Skeletal muscle satellite cell (primary cell): Measurements from ENCODE around the gene CRTC1.

Source experiments
- H3K27me3 ChIP-seq: 2 replicates; pipeline ENCODE4 v1.7.0; 2013; ENCODE audit warnings: low read length; ENCODE audit not compliant: control insufficient read depth, insufficient read depth
- H3K36me3 ChIP-seq: 2 replicates; pipeline ENCODE4 v1.7.0; 2013; ENCODE audit warnings: mild to moderate bottlenecking, control low read depth, low read length; ENCODE audit not compliant: insufficient read depth
- H3K4me1 ChIP-seq: 2 replicates; pipeline ENCODE4 v1.7.0; 2013; ENCODE audit warnings: low read length; ENCODE audit not compliant: control insufficient read depth, insufficient read depth
- H3K4me2 ChIP-seq: 2 replicates; pipeline ENCODE4 v1.7.0; 2013; ENCODE audit warnings: mild to moderate bottlenecking, low read length
- H3K4me3 ChIP-seq: 2 replicates; pipeline ENCODE4 v1.7.0; 2013; ENCODE audit warnings: low read length
- H3K9ac ChIP-seq: 2 replicates; pipeline ENCODE4 v1.7.0; 2013; ENCODE audit warnings: mild to moderate bottlenecking, low read depth, low read length, moderate library complexity
- H3K9me3 ChIP-seq: replicated peaks from 2 replicates; pipeline ENCODE4 v1.7.0; 2013; ENCODE audit warnings: mild to moderate bottlenecking, control low read depth, low read length

CRTC1 gene

DNA sequence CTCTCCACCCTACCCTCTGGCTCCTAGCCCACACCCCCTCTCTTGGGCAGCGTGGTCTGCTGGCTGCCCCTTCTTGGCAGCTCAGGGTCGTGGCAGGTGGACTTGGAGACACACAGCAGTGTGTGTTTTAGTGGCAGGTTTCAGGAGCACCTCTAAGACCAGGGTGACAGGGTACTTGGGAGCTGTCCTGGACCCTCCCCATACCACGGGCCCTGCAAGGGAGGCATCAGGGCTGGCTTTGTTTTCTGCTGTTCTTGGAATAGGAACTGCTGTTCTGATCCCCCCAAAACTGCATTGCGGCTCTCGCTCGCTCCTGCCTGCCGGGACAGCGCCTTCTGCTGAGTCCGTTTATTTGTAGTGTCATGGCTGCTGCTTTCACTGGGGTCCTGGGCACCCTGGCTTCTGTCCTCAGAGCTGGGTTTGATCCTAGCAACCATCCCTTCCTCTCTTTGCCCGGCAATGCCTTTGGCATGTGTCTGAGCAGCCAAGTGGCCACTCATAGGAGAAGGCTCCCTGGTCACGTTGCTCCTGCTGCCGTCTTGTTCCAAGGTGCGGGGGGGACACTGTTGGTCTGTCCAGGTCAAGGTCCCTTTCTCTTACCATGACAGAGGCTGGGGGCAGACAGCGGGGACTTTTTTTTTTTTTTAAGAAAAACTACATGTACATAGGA, 95.5 kb downstream of the CRTC1 start:
- peaks cover 1% of the 10 kb centered on the region for H3K27me3 ChIP-seq
- no peak overlapping the region for H3K4me3 ChIP-seq
- H3K4me1 ChIP-seq, result peaks cover 15% of the 10 kb centered on the region
- H3K9ac ChIP-seq, result no peak overlapping the region
- H3K4me2 ChIP-seq, result no peak overlapping the region
- H3K36me3 ChIP-seq, result no peaks in the 10 kb centered on the region
- H3K9me3 ChIP-seq, result no peaks in the 10 kb centered on the region

DNA sequence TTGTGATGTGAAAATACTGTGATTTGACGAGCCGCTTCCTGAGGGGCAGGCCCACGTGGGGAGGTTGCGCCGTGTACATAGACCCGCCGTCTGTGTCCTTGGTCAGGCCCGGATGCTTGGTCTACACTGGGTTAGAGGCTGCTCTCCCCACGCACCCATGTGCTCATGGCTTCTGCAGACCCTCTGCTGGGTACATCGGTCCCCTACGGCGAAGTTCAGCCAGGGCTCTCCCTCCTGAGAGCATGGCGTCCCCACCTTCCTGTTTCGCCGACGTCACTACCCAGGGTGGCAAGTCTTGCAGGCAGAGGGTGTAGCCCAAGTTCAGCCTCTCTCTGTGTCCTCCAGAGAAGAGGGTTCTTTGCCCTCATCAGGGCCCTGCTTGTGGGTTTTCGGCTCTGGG, 96.6 kb downstream of the CRTC1 start:
- Histone ChIP-seq H3K4me1 (peaks cover 18% of the 10 kb centered on the region), H3K36me3 (no peaks in the 10 kb centered on the region), H3K27me3 (peaks cover 11% of the 10 kb centered on the region), H3K9ac (no peak overlapping the region), H3K4me3 (no peak overlapping the region), H3K4me2 (no peak overlapping the region), H3K9me3 (no peaks in the 10 kb centered on the region)

DNA sequence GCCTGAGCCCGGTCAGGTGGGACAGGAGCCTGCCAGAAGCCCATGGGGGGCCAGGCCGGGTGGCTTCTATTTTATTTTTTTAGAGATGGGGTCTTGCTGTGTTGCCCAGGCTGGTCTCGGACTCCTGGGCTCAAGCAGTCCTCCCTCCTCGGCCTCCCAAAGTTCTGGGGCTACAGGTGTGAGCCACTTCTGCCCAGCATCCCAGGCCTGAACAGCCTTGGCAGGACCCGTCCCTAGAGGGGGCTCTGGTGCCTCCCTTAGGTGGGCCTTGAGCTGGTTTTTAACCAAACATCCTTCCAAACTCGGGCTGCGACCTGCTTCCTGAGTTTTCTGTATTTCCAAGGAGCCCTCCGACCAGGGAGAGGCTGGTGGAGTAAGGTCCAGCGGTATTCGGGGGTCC, 97.2 kb downstream of the CRTC1 start:
- Histone ChIP-seq H3K9me3 (no peaks in the 10 kb centered on the region), H3K36me3 (no peaks in the 10 kb centered on the region), H3K4me1 (peaks cover 16% of the 10 kb centered on the region), H3K4me3 (no peak overlapping the region), H3K4me2 (no peak overlapping the region), H3K9ac (no peak overlapping the region), H3K27me3 (peaks cover 11% of the 10 kb centered on the region)

DNA sequence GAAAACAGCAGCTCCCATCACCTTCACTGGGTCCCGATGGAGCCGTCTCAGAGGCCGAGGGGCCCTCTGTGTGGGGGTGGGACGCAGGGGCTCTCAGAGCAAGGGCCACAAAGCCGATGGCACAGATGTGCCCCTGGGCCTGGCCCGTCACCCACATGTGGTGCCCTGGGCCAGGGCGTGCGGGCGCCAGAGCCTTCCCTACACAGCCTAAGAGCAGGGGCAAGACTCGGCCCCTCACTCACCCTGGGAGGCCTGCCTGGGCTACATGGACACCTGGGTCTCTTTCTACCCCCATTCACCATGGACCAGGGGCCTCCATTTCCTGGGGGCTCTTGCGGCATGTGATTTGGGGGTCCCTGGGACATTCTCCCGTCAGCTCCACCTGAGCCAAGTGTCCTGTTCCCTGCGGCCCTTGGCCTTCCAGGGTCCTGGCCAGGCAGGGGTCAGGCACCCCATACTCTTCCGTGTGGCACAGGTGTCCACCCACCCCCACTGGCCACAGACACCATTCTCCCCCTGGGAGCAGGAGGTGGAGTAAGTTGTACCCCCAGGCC, 97.6 kb downstream of the CRTC1 start:
- peaks cover 13% of the 10 kb centered on the region for H3K27me3 ChIP-seq
- H3K9me3 ChIP-seq, result no peaks in the 10 kb centered on the region
- H3K4me2 ChIP-seq, result no peak overlapping the region
- H3K9ac ChIP-seq, result no peak overlapping the region
- no peak overlapping the region for H3K4me3 ChIP-seq
- peaks cover 11% of the 10 kb centered on the region for H3K4me1 ChIP-seq
- H3K36me3 ChIP-seq, result no peaks in the 10 kb centered on the region

DNA sequence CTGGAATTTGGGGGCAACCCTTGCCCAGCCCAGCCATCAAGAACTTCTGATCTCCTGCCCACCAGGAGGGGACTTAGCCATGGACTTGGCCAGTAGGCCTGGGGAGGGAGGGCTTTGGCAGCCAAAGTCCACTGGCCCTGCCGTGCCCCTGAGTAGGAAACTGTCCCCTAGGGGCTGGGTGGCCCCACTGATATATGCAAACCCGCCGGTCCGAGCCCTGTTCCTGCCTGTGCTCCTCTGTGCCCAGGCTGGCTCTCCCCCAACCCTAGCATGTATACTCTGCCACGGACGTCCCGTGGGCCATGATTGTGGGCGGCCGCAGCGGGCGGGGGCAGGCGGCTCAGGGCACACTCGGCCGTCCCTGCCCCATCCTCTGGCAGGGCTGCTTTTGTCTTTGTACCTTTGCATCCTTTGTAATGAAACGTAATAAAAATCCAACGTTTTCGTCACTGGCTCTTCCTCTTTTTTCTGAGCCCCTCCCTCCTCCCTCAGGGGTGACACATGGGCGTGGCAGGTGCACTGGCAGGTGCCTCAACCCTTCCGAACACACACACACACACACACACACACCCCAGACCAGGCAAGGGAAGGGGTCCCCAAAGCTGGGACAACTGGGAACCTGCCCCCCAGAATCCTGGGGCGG, 98.5 kb downstream of the CRTC1 start:
- Histone ChIP-seq H3K4me1 (peaks cover 3% of the 10 kb centered on the region), H3K9ac (no peak overlapping the region)

DNA sequence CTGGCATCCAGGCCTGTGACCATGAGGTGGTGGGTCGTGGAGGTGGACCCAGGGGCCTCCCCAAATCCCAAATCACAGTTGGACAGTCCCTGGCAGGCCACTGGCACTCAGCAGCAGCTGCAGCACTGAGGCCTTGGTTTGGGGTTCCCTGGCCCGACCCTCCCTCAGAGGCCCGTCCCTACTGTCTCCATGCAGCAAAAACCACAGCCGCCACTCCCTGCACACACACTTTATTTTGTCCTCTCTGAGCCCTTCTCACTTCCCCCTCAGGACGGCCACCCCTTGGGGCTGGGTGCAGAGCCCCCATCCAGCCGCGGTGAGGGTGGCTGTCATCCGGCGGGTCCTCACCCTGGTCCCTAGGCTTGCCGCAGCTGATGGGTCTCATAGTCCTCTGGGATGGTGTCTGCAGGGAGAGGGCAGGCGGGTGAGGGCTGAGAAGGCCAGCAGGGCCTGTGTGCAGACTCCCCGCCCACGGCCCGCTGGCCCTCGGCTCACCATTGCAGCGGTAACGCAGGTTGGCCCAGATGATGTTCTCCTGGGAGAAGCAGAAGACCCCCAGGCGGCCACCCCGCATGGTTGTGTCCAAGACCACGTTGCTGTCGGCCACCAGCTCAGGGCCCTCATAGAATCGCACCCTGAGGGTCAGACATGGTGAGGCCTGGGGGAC, 99.2 kb downstream of the CRTC1 start:
- no peak overlapping the region for H3K4me3 ChIP-seq
- peaks cover 6% of the 10 kb centered on the region for H3K4me1 ChIP-seq
- H3K9ac ChIP-seq, result no peak overlapping the region
- H3K36me3 ChIP-seq, result no peaks in the 10 kb centered on the region
- H3K9me3 ChIP-seq, result no peaks in the 10 kb centered on the region
- no peak overlapping the region for H3K4me2 ChIP-seq
- H3K27me3 ChIP-seq, result peaks cover 26% of the 10 kb centered on the region

More for the DNA sequence above, 98.5 kb downstream of the CRTC1 start:
- no peak overlapping the region for H3K4me3 ChIP-seq
- H3K4me2 ChIP-seq, result no peak overlapping the region
- H3K9me3 ChIP-seq, result no peaks in the 10 kb centered on the region
- no peaks in the 10 kb centered on the region for H3K36me3 ChIP-seq
- peaks cover 20% of the 10 kb centered on the region for H3K27me3 ChIP-seq

DNA sequence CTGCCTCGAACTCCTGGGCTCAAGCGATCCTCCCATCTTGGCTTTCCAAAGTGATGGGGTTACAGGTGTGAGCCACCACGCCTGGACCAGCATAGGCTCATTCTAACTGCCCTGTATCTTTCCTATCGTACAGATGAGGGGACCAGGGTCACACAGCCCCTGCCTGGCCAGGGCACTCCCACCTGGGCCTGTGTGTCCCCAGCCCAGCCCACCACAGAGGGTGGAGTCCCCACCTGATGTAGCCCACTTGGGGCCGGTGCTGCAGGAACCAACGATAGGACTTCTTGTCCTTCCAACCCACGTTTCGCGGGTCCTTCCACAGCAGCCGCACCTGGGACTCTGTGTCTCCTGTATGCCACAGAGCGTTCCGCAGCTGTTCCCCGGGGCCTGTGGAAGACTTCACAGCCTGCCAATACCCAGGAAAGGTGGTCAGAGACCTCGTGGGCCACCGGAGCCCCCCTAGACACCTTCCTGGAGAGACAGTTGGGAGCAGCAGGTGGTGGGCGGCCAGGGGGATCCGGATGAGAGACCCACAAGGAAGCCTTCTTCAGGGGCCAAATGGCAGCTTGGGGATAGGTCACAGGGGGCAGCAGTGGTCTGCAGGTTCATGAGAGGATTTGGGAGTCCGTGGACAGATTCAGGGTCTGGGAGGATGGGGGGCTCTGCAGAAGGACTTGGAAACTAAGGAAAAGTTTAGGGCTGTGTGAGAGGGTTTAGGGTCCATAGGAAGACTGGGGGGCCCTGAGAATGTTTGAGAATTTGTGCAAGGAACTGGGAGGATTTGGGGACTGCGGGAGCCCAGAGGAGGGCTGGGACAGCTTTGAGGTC, 100.7 kb downstream of the CRTC1 start:
- Histone ChIP-seq H3K27me3 (peaks cover 40% of the 10 kb centered on the region), H3K36me3 (no peaks in the 10 kb centered on the region), H3K9me3 (no peaks in the 10 kb centered on the region), H3K9ac (no peak overlapping the region), H3K4me1 (peaks cover 6% of the 10 kb centered on the region), H3K4me3 (no peak overlapping the region), H3K4me2 (no peak overlapping the region)

DNA sequence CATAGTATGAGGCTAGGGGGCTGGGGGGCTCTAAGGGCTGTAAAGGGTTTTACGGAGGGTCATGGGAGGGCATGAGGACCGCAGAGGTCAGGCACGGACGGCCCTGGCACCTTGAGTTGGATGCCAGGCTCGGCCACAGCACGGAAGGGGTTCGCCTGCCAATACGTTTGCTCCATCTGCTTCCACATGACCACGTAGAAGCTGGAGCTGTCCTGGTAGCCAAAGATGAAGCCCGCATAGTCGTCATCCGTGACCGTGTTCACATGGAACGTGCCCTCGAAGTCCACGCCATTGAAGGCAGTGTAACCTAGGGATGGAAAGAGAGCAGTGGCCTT, 101.3 kb downstream of the CRTC1 start:
- H3K4me2 ChIP-seq, result peak overlapping the region; percentile 70
- H3K4me3 ChIP-seq, result peak overlapping the region; percentile 26
- H3K36me3 ChIP-seq, result no peaks in the 10 kb centered on the region
- peaks cover 6% of the 10 kb centered on the region for H3K4me1 ChIP-seq
- H3K27me3 ChIP-seq, result peaks cover 45% of the 10 kb centered on the region
- H3K9me3 ChIP-seq, result no peaks in the 10 kb centered on the region
- H3K9ac ChIP-seq, result no peak overlapping the region

DNA sequence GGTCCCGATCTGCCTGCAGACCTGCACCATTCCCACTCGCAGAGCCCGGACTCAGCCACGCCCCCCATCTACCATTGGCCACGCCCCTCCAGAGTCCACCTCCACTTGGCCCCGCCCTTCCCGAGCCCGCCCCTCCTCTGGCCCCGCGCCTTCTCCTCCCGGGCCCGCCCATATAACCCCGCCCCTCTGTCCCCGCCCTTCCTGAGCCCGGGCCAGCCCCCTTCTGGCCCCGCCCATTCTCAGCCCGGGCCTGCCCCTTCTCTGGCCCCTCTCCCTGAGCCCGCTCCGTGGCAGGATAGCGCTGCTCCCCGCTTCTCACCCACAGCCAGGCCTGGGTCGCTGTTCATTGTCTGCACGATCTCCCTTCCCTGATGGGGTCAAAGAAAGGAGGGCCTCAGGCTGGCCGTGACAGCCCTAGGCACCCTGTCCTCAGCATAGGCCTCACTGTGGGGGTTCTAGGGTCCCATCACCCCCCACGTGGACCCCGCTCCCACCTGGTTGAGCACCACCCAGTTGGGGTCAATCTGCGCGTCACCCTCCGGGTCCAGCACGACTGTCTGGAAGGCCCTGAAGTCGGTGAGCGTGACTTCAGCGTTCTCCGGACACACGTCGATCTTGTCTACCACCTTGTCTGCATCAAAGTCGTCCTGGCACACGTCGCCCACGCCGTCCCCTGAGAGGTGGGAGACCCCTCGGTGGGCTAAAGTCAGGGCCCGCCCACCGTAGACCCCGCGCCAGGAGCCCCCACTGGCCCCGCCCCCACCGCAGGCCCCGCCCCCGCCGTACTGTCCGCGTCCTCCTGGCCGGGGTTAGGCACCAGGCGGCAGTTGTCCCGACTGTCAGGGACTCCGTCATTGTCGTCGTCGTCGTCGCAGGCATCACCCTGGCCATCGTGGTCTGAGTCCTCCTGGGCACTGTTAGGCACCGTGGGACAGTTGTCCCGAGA, 102.0 kb downstream of the CRTC1 start:
- H3K4me3 ChIP-seq, result peak overlapping the region; percentile 26
- no peaks in the 10 kb centered on the region for H3K9me3 ChIP-seq
- no peak overlapping the region for H3K9ac ChIP-seq
- peak overlapping the region; percentile 70 for H3K4me2 ChIP-seq
- peaks cover 6% of the 10 kb centered on the region for H3K4me1 ChIP-seq
- no peaks in the 10 kb centered on the region for H3K36me3 ChIP-seq
- H3K27me3 ChIP-seq, result peaks cover 51% of the 10 kb centered on the region

DNA sequence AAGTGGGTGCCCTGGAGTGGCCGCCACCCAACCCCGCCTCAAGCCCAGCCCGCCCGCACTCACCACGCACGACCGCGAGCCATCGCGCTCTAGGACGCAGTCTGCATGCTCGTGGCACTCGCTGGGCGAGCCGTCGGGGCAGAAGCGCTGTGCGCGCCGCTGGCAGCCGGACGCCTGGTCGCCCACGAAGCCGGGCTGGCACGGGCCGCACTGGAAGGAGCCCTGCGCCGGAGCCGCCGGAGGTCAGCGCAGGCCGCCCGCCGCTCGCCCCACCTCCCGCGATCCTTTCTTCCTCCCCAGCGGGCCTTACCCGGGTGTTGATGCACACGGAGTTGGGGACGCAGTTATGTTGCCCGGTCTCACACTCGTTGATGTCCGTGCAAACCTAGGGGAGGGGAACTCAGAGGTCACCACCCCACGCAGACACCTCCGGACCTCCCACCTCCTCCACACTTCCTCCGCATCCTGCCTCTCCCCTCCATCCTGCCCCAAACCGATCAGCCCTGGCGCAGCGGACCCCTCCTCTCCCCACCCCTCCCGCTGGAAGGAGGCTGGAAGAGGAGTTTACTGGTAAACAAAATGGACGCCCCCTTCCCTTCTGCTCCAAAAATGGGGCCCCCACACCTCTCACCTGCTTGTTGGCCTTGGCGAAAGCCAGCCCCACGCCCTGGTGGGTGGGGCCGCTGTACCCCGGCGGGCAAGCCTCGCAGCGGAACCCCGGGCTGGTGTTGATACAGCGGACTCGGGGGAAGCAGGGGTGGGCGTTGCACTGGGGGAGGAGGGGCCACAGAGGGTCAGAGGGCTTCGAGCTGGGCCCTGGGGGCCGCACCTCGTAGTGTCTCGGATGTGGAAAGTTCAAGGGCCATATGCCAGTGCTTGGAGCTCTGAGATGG, 105.3 kb downstream of the CRTC1 start:
- Histone ChIP-seq H3K4me1 (peaks cover 6% of the 10 kb centered on the region), H3K27me3 (peaks cover 83% of the 10 kb centered on the region), H3K4me2 (no peak overlapping the region), H3K4me3 (no peak overlapping the region), H3K9me3 (no peaks in the 10 kb centered on the region), H3K9ac (no peak overlapping the region), H3K36me3 (no peaks in the 10 kb centered on the region)
